SW 1271 (cell line): Measurements from ENCODE around the gene CABLES2.
"Not testable (repeated sequence)": the region's sequence is repeated elsewhere in the genome, so short reads cannot be mapped to it uniquely, and the experiment has no call there.

ENCODE experiments used
- DNase-seq, 2 experiments: peaks; one replicate each; lab custom pipeline; 2025; lab: John Stamatoyannopoulos, UW

Gene CABLES2

GRCh38 chr20:62433658-62434497, 26.8 kb upstream of the CABLES2 start:
- DNase-seq: no peak

- no peak for DNase-seq
Measured at GRCh38 chr20:62430866-62431447, 23.9 kb upstream of the CABLES2 start.

- DNase-seq: no peak
Measured at GRCh38 chr20:62430311-62430853, 23.3 kb upstream of the CABLES2 start.

DNA sequence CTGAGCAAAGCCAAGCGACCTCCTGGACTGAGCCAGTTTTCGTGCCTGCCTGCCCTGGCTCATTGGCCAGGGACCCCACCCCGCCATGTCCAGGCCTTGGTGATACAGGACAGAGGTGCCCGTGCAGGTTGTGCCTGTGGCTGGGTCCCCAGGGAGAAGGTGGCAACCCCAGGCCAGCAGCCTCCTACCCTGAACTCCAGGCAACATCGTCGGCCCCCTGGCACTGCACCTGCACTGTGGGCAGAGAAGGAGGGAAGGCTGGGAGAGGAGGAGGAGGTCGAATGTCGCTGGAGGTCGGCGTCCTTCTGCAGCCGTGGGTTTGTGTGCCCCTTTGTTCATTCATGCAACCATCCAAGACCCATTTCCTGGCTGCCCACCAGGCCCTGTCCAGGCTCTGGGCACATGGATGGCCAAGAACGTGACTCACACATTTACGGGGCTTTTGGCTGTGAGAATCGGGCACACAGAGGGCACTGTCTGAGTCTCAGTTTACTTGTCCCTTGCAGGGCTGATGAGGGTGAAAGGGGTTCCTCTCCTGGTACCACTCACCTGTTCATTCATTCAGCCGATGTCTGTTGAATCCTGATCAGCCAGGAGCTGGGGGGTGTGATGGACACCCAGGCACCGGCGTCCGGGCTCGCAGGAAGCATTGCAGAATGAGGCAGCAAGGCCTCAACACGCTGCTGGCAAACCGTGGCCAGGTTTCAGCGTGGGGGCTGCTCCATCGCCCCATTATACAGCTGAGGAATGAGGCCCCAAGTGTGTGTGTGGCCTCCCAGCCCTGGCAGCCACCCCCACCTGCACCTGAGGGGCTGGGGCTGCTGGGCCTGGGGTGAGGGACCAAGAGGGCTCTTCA, 22.6 kb upstream of the CABLES2 start:
- DNase-seq: no peak

- DNase-seq: no peak
Measured at GRCh38 chr20:62428396-62429295, 21.6 kb upstream of the CABLES2 start.

GRCh38 chr20:62428002-62428372, 20.9 kb upstream of the CABLES2 start:
- no peak for DNase-seq

DNA sequence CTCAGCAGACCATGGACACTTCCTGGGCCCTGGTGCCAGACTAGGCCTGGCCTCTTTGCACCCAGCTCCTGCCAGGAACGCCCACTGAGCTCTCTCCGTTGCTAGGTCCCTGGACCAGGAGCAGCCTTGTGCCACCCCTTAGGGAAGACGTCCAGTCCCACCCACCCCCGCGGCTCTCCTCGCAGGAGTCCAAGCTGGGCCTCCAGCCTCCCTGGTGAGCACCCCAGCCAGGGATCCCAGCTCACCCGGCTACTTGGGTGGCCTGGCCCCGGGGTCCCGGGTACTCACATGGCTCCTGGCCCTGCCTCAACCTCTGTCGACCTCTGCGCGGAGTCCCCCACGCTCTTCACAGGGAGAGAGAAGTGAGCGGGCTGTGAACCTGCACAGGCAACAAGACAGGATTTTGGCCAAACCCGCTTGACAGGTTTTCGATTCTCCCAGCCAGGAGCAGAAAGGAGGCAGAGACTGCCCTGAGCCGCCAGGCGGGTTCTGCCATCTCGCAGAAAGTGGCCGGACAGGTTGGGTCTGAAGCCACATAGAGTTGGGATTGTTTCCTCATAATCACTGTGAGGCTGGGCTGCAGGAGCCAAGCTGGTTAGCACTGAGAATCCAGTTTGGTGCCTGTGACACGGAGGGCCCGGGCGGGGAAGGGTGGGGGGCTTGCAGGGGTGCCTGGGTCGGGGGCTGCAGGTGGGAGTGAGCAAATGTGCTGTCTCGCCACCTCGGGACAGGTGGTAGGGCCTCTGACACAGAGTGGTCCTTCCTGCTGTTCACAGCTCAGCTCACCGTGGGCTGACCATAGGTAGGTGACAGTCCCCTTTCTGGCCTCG, 20.3 kb upstream of the CABLES2 start, which contains the start of gene RBBP8NL:
Gene RBBP8NL, minus strand, starts transcription at position 368 of the 830 bp plus-strand sequence. CDS start 7,892 bp downstream, outside the sequence.
- DNase-seq: no peak

- no peak for DNase-seq
Measured at GRCh38 chr20:62426699-62427131, 19.6 kb upstream of the CABLES2 start.

GRCh38 chr20:62426059-62426348, 18.9 kb upstream of the CABLES2 start:
- DNase-seq: not testable (repeated sequence)

- no peak for DNase-seq
Measured at GRCh38 chr20:62425281-62426058, 18.4 kb upstream of the CABLES2 start.

DNA sequence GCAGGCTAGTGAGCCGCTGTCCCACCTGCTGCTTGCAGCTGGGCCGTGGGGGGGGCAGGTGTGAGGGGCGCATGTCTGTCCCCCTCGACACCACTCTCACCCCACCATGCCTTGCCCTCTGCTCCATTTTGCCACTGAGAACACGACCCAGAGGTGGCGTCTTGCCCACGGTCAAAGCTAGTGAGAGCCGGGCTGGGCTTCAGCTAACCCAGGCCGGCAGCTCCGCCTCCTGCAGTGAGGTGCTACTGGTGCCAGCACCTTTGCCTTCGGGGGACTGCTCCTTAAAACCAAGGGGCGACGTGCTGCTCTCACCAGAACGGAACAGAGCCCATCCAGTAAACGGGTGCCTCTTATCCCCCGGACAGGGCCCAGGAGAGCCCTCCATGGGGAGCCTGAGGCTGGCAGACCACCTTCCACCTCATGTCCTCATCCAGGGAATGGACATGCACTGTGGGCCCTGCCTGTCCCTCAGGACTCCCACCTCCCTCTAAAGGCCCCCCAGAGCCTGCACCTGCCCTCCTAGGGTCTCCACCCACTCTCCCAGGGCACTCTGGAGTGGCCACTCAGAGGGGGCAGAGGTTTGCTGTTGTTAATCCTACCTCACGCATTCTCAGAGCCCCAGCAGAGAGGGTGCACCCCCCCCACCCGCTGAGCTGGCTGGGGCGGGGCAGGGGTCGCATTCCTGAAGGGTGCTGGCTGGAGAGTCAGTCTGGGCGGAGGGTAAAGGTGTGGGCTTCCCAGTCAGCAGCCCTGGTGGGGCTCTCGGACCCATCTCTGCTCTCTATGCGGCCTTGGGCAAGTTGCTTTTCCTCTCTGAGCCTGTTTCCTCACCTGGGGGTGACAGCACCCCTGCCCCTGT, 17.4 kb upstream of the CABLES2 start:
- DNase-seq: no peak

GRCh38 chr20:62423326-62423706, 16.2 kb upstream of the CABLES2 start:
- no peak for DNase-seq

DNA sequence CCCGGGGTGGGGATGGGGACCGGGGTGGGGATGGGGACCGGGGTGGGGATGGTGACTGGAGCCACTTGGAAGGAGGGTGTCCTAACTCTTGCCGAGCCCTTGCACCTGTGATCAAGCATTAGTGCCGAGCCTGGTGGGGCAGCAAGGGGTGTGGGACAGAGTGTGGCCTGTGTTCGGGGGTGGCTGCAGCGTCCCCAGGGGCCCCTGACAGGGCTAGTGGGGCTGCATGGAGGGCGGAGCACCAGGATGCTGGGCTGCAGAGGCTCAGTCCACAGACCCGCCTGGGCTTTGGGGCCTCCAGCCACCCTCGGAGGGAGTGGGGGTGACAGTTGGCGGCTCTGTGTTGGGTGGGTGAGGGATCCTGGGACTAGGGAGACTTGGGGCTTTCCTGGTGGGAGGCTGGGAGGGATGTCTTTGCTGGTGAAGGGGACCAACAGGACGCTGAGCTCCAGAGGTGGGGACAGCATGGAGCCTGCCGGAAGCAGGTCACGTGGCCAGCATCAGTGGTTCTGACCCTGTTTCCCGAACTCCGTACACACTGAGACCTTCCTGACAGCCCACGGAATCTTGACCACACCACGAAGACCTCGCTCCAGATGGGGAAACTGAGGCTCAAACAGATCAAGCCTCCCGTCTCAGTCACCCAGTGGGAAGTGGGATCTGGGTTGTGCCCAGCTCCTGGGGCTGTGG, 15.7 kb upstream of the CABLES2 start:
- no peak for DNase-seq

DNA sequence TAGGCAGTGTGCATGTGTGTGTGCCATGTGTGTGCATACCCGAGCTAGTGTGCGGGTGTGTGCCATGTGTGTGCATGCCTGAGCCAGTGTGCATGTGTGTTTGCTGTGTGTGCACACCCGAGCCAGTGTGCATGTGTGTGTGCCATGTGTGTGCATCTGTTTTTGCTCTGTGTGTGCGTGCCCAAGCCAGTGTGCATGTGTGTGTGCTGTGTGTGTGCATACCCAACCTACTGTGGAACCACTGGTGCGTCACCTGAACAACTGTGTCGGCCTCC, 14.6 kb upstream of the CABLES2 start:
- DNase-seq: no peak

- DNase-seq: no peak
Measured at GRCh38 chr20:62420846-62421715, 14.0 kb upstream of the CABLES2 start.

- DNase-seq: no peak
Measured at GRCh38 chr20:62419759-62420158, 12.7 kb upstream of the CABLES2 start.

GRCh38 chr20:62418709-62419487, 11.8 kb upstream of the CABLES2 start:
- DNase-seq: no peak
